Measurements from ENCODE around the gene RGS1.

RGS1 gene

GRCh38 chr1:192552760-192553191 lies 22.8 kb upstream of the RGS1 start:
- no peak for DNase-seq (ENCODE audit: low read depth in 2 of 3, low spot score in 2 of 3)

GRCh38 chr1:192553741-192554140 lies 21.8 kb upstream of the RGS1 start:
- no peak for DNase-seq (ENCODE audit: low read depth in 2 of 3, low spot score in 2 of 3)

- DNase-seq (ENCODE audit: low read depth in 2 of 3, low spot score in 2 of 3): no peak
Observed at GRCh38 chr1:192554904-192555303, 20.7 kb upstream of the RGS1 start.

- DNase-seq (ENCODE audit: low read depth in 2 of 3, low spot score in 2 of 3): no peak
Observed at GRCh38 chr1:192555399-192555798, 20.2 kb upstream of the RGS1 start.

GRCh38 chr1:192557841-192558595 lies 17.6 kb upstream of the RGS1 start:
- no peak for DNase-seq (ENCODE audit: low read depth in 2 of 3, low spot score in 2 of 3)

- no peak for DNase-seq (ENCODE audit: low read depth in 2 of 3, low spot score in 2 of 3)
Observed at GRCh38 chr1:192559115-192560006, 16.2 kb upstream of the RGS1 start.

GRCh38 chr1:192561301-192561700 lies 14.3 kb upstream of the RGS1 start:
- no peak for DNase-seq (ENCODE audit: low read depth in 2 of 3, low spot score in 2 of 3)

GRCh38 chr1:192563129-192563528 lies 12.4 kb upstream of the RGS1 start:
- no peak for DNase-seq (ENCODE audit: low read depth in 2 of 3, low spot score in 2 of 3)

GRCh38 chr1:192564099-192564498 lies 11.5 kb upstream of the RGS1 start:
- DNase-seq (ENCODE audit: low read depth in 2 of 3, low spot score in 2 of 3): no peak

GRCh38 chr1:192565946-192566345 lies 9.6 kb upstream of the RGS1 start:
- DNase-seq (ENCODE audit: low read depth in 2 of 3, low spot score in 2 of 3): no peak

GRCh38 chr1:192566657-192567056 lies 8.9 kb upstream of the RGS1 start:
- no peak for DNase-seq (ENCODE audit: low read depth in 2 of 3, low spot score in 2 of 3)

GRCh38 chr1:192568063-192568462 lies 7.5 kb upstream of the RGS1 start:
- DNase-seq (ENCODE audit: low read depth in 2 of 3, low spot score in 2 of 3): no peak

GRCh38 chr1:192571668-192572067 lies 3.9 kb upstream of the RGS1 start:
- no peak for DNase-seq (ENCODE audit: low read depth in 2 of 3, low spot score in 2 of 3)

GRCh38 chr1:192573499-192573898 lies 2.1 kb upstream of the RGS1 start:
- DNase-seq (ENCODE audit: low read depth in 2 of 3, low spot score in 2 of 3): no peak

GRCh38 chr1:192574073-192574472 lies 1.5 kb upstream of the RGS1 start:
- no peak for DNase-seq (ENCODE audit: low read depth in 2 of 3, low spot score in 2 of 3)

- no peak for DNase-seq (ENCODE audit: low read depth in 2 of 3, low spot score in 2 of 3)
Observed at GRCh38 chr1:192576190-192577144, 894 bp downstream of the RGS1 start.

- DNase-seq (ENCODE audit: low read depth in 2 of 3, low spot score in 2 of 3): no peak
Observed at GRCh38 chr1:192577145-192578140, 1.9 kb downstream of the RGS1 start.

- no peak for DNase-seq (ENCODE audit: low read depth in 2 of 3, low spot score in 2 of 3)
Observed at GRCh38 chr1:192578144-192578909, 2.8 kb downstream of the RGS1 start.

Measured in activated CD8-positive, alpha-beta memory T cell treated with anti-CD3 and anti-CD28 coated beads for 48 hours (primary cell).